ENCODE measurements around the gene PRELP.
"Not testable (repeated sequence)": the region's sequence is repeated elsewhere in the genome, so short reads cannot be mapped to it uniquely, and the experiment has no call there.

Gene PRELP

GRCh38 chr1:203509135-203509534 lies 33.5 kb downstream of the PRELP start:
- no peak for DNase-seq

DNA sequence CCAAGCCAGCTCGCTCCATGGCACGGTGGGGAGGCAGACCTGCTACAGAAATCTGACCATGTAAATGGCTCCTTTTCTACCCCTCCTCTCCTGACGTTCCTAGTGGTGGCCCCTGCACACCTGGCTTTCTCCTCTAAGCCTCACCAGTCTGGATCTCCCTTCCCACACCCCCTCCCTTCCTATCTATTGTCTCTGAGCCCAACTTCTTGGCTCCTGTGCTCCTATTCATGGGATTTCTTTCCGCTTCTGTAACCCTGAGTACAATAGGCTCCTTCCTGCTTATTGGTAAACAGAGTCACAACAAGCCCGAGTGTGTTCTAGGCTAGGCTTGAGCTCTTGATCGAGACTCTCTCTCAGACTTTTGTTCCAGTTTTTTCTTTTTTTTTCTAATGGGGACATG lies 35.9 kb downstream of the PRELP start:
- DNase-seq = no peak

DNA sequence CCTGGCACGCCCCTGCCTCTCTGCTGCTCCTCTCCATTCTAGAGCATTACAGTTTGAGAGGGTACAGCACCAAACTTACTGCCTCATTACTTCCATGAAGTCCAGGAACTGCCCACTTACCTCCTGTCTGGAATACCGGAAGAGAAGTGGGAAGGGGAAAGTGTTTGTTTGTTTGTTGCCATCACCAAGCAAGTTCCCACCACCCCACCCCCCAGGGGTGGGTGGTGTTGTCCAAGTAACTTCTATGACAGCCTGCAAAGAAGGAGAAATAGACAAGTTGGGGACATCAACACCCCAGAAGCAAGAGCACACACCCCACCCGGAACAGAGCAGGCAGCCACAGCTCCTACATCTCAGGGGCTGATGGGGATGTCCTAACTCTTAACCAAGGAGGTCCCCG lies 36.3 kb downstream of the PRELP start:
- no peak for DNase-seq

GRCh38 chr1:203512517-203512847 lies 36.9 kb downstream of the PRELP start:
- no peak for DNase-seq

GRCh38 chr1:203512848-203513584 lies 37.4 kb downstream of the PRELP start:
- peak; percentile 24 for DNase-seq

- DNase-seq = no peak
Observed at GRCh38 chr1:203513585-203514031, 38.0 kb downstream of the PRELP start.

- DNase-seq = no peak
Observed at GRCh38 chr1:203516184-203516583, 40.6 kb downstream of the PRELP start.

- no peak for DNase-seq
Observed at GRCh38 chr1:203516906-203517305, 41.3 kb downstream of the PRELP start.

- no peak for DNase-seq
Observed at GRCh38 chr1:203517426-203518110, 42.0 kb downstream of the PRELP start.

GRCh38 chr1:203518139-203518538 lies 42.5 kb downstream of the PRELP start:
- DNase-seq = not testable (repeated sequence)

GRCh38 chr1:203518541-203518940 lies 42.9 kb downstream of the PRELP start:
- no peak for DNase-seq

- DNase-seq = no peak
Observed at GRCh38 chr1:203519053-203519840, 43.6 kb downstream of the PRELP start.

DNA sequence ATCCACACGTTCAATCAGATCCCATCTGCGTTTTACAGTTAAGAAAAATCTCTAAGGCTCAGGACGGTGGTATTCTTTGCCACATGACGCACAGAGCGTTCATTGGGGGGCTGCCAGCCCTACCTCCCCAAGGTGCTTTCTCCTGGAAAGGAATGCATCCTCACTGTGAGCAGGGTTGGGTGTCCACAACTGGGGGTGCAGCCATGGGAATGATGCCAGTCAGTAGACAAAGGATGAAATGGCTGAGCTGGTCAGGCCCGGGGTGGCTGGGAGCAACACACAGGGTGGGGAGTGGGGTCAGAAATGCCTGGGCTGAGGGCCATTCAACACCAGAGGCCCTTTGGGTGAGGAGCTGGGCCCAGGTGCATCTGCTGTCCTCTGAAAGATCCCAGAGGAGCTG lies 44.3 kb downstream of the PRELP start:
- no peak for DNase-seq

- no peak for DNase-seq
Observed at GRCh38 chr1:203520315-203520714, 44.7 kb downstream of the PRELP start.

DNA sequence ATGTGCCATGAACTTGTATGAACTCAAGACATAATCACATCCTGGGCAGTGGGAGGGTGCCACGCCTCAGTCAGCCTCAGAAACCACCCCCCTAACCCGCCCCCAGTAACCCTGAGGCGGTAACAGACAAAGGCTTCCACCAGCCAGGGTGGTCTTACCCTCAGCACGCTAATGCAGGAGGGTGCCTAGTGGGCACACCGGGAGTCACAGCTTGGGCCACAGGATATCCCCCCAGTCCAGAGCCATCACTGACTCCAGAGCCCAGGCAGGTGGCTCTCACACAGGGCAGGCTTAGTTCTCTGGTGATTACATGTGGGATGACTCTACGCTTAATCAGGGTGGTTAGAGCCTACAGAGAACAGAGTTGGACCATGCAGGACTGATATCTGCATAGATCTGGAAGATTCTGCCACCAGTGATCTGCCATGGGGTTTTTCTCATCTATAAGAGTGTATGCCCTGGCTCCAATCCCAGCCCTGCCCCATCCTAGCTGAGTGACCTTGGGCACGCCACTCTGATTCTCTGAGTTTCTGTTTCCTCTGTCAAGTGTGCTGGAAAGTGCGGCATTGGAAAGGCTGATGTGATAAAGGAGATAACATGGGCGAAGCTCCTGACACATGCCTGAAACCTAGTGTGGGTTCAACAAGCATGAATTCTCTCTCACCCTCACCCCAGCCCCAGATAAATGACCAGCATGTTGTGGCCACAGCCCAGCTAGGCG lies 45.6 kb downstream of the PRELP start:
- DNase-seq = no peak

GRCh38 chr1:203521812-203522211 lies 46.2 kb downstream of the PRELP start:
- no peak for DNase-seq

- no peak for DNase-seq
Observed at GRCh38 chr1:203522237-203522636, 46.6 kb downstream of the PRELP start.

DNA sequence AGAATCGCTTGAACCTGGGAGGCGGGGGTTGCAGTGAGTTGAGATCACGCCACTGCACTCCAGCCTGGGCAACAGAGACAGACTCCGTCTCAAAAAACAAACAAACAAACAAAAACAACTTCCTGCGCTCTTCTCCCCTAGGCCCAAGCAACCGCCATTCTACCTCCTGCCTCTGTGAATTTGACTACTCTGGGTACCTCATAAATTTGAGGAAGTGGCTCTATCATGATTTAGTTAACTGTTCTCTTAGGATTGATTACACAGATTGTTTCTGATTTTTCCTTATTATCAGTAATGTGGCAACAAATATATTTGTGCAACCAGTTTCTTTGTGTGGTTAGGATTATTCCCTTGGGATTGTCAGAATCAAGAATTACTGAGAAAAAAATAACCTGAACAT lies 48.1 kb downstream of the PRELP start:
- no peak for DNase-seq

DNA sequence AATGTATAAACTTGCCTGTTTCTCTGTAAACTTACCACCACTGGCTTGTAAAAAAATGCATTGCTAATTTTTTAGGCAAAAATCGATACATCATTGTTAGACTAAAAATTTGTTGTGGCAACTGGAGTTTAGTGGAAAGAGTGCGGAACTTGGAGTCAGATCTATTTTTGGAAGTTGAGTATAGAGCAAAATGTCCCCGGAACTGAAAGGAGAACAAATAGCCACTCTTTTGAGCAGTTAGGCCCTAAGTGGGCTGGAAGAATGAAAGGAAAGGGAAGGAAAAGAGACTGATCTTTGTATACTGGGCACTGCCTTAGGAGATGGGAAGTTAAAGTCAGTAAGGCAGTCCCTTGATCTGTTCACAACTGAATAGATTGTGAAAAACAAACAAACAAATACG lies 48.5 kb downstream of the PRELP start:
- DNase-seq = no peak

GRCh38 chr1:203524824-203525223 lies 49.2 kb downstream of the PRELP start:
- DNase-seq = no peak

- DNase-seq = no peak
Observed at GRCh38 chr1:203525685-203526084, 50.1 kb downstream of the PRELP start.

DNA sequence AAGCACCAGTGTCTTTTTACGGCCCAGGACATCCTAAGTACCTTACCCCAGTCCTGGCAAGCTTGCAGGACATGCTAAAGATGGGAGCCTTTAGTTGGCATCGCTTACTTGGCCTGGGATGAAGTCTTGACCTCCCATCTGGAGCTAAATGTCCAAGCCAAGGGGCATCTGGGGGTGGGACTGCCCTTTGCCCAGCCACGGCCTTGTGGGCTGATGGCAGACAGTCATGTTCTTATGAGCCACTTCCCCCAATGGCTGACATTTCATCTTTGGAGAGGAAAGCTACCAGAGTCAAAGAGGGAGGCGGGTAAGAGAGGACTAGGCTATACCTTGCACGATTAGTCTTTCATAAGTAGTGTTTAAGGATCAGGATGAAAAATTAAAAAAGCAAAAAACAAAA lies 50.5 kb downstream of the PRELP start:
- no peak for DNase-seq

- DNase-seq = no peak
Observed at GRCh38 chr1:203526572-203526971, 51.0 kb downstream of the PRELP start.
